HepG2 (cell line): ENCODE measurements around the gene ARHGEF10L. TPM values are rescaled to one million over a fixed set of nuclear protein-coding genes. Genes with fewer than 3 reads are reported as not detected.

ENCODE experiments used
- ATAC-seq: fragments of 200-7000 bp; cut with Tn5 transposase; 3 replicates; pipeline ENCODE4 v1.9.1; 2020; ENCODE audit warnings: mild to moderate bottlenecking, moderate library complexity
- BruUV-seq: library from RNA; stranded (reverse); fragments of 400-500 nt; replicated peaks from 2 replicates; lab custom pipeline; 2021; lab: Mats Ljungman, UMichigan
- CTCF ChIA-PET: fragments of 300-600 bp; formaldehyde crosslinking; extraction: SDS; loops from one replicate; lab custom pipeline; 2021; ENCODE audit warnings: low total read pairs, inconsistent platforms, low intra/inter-chr PET ratio; lab: Yijun Ruan, JAX
- POLR2A ChIA-PET: fragments of 350-600 bp; sonication (Branson Sonifier 250); formaldehyde crosslinking; loops from one replicate; lab custom pipeline; 2020; ENCODE audit warnings: antibody characterized with exemption, inconsistent platforms; lab: Yijun Ruan, JAX
- DNase-seq: peaks from one replicate; pipeline ENCODE4 v3.0.0-alpha.2; 2015; ENCODE audit warnings: low spot score
- FAIRE-seq: peaks from 3 replicates; lab custom pipeline; 2011; peaks lifted over from hg19 to GRCh38; lab: Jason Lieb, UNC
- H2AFZ ChIP-seq: one replicate; pipeline ENCODE4 v1.6.1; 2011; ENCODE audit warnings: low read length, inconsistent platforms
- H3K27ac ChIP-seq: fragments of 300-600 bp; 3 replicates; pipeline ENCODE4 v1.8.0; 2011; ENCODE audit warnings: mixed run types, mild to moderate bottlenecking, mixed read lengths, low read length, inconsistent platforms; ENCODE audit not compliant: insufficient read depth; ENCODE audit errors: extremely low read length
- H3K27me3 ChIP-seq, 2 experiments: fragments of 200-600 bp in 1 of 2; 2 replicates in 1 of 2; 3 replicates in 1 of 2; pipeline versions ENCODE4 v1.6.0 to v1.8.0; 2011; ENCODE audit warnings: low read length in 2 of 2, mild to moderate bottlenecking in 2 of 2, moderate library complexity in 2 of 2, inconsistent platforms in 1 of 2; ENCODE audit not compliant: insufficient read depth in 2 of 2, control insufficient read depth in 1 of 2
- H3K36me3 ChIP-seq, 2 experiments: fragments of 200-600 bp in 1 of 2; replicated peaks in 1 of 2; 2 replicates in 1 of 2; 3 replicates in 1 of 2; pipeline versions ENCODE4 v1.5.1 to v1.8.0; 2011; ENCODE audit warnings: low read length in 2 of 2, inconsistent platforms in 1 of 2; ENCODE audit not compliant: insufficient read depth in 2 of 2, control insufficient read depth in 1 of 2
- H3K4me1 ChIP-seq: 2 replicates; pipeline ENCODE4 v1.5.1; 2012; ENCODE audit warnings: low read length, inconsistent platforms; ENCODE audit not compliant: insufficient read depth
- H3K4me2 ChIP-seq: 2 replicates; pipeline ENCODE4 v1.6.0; 2011; ENCODE audit warnings: low read depth, low read length, inconsistent platforms
- H3K4me3 ChIP-seq, 3 experiments: fragments of 200-600 bp in 1 of 3; sonication (generic), shearing (Covaris generic) in 1 of 3; replicated peaks in 1 of 3; 2 replicates each; pipeline ENCODE4 v1.5.1; 2011 to 2016; ENCODE audit warnings: low read length in 3 of 3, inconsistent platforms in 2 of 3, low read depth in 2 of 3, mild to moderate bottlenecking in 2 of 3, control low read depth in 1 of 3, mixed read lengths in 1 of 3; ENCODE audit not compliant: insufficient read depth in 1 of 3
- H3K79me2 ChIP-seq: one replicate; pipeline ENCODE4 v1.6.1; 2011; ENCODE audit warnings: low read length, inconsistent platforms; ENCODE audit not compliant: insufficient read depth
- H3K9ac ChIP-seq: 2 replicates; pipeline ENCODE4 v1.6.0; 2011; ENCODE audit warnings: mild to moderate bottlenecking, low read depth, low read length, inconsistent platforms; ENCODE audit not compliant: insufficient read depth
- H3K9me3 ChIP-seq: 2 replicates; pipeline ENCODE4 v1.5.1; 2012; ENCODE audit warnings: mild to moderate bottlenecking, low read length
- H4K20me1 ChIP-seq: 2 replicates; pipeline ENCODE4 v1.6.0; 2011; ENCODE audit warnings: inconsistent platforms, mild to moderate bottlenecking, low read length, moderate library complexity; ENCODE audit not compliant: insufficient read depth
- CC2D1A ChIP-seq: sonication (generic); formaldehyde crosslinking; IDR thresholded peaks from 2 replicates; pipeline ENCODE4 v1.8.1; 2023; ENCODE audit warnings: mild to moderate bottlenecking, missing genetic modification reagents
- DMTF1 ChIP-seq: sonication (generic); formaldehyde crosslinking; IDR thresholded peaks from 2 replicates; pipeline ENCODE4 v1.4.0; 2020; ENCODE audit warnings: mild to moderate bottlenecking, missing genetic modification reagents
- GPBP1L1 ChIP-seq: sonication (generic); formaldehyde crosslinking; IDR thresholded peaks from 2 replicates; pipeline ENCODE4 v1.5.0; 2020; ENCODE audit warnings: mild to moderate bottlenecking, missing genetic modification reagents
- HOXA5 ChIP-seq: sonication (generic); formaldehyde crosslinking; IDR thresholded peaks from 2 replicates; pipeline ENCODE4 v1.4.0; 2020; ENCODE audit warnings: missing genetic modification reagents
- KMT2B ChIP-seq: IDR thresholded peaks from 2 replicates; pipeline ENCODE4 v1.6.1; 2016; ENCODE audit warnings: missing genetic modification reagents, missing compliant biosample characterization
- SUZ12 ChIP-seq: fragments of 150-350 bp; IDR thresholded peaks from 2 replicates; pipeline ENCODE4 v1.6.1; 2014; ENCODE audit warnings: low read depth, low read length
- TEAD2 ChIP-seq: sonication (generic); formaldehyde crosslinking; IDR thresholded peaks from 2 replicates; pipeline ENCODE4 v1.9.0; 2021; ENCODE audit warnings: missing genetic modification reagents
- THRA ChIP-seq: sonication (generic); formaldehyde crosslinking; IDR thresholded peaks from 2 replicates; pipeline ENCODE4 v1.4.0; 2020; ENCODE audit warnings: missing genetic modification reagents, borderline replicate concordance
- ZNF549 ChIP-seq: sonication (generic); formaldehyde crosslinking; IDR thresholded peaks from 2 replicates; pipeline ENCODE4 v1.5.0; 2020; ENCODE audit warnings: missing genetic modification reagents
- ZNF556 ChIP-seq: sonication (generic); formaldehyde crosslinking; IDR thresholded peaks from 2 replicates; pipeline ENCODE4 v1.4.0; 2020; ENCODE audit warnings: mild to moderate bottlenecking, missing genetic modification reagents, borderline replicate concordance
- ZNF580 ChIP-seq: IDR thresholded peaks from 2 replicates; pipeline ENCODE4 v1.6.1; 2016; ENCODE audit warnings: low read depth, borderline replicate concordance
- ZNF720 ChIP-seq: sonication (generic); formaldehyde crosslinking; IDR thresholded peaks from 2 replicates; pipeline ENCODE4 v1.4.0; 2020; ENCODE audit warnings: missing genetic modification reagents
- WGBS: methylation state at CpG from one replicate; pipeline ENCODE4 v1.1.6; 2017; ENCODE audit warnings: low lambda C conversion rate; 5-methylcytosine and 5-hydroxymethylcytosine counted together
- in situ Hi-C: cut with HindIII; loops from 2 replicates; pipeline ENCODE4 v1.10.0; 2017; ENCODE audit warnings: low pct_unique_long_range_greater_than_20kb; ENCODE audit not compliant: extremely low pct_ligation_motif_present
- intact Hi-C: fragments of 100-400 bp; cut with micrococcal nuclease; formaldehyde crosslinking; loops from one replicate; pipeline ENCODE4 v1.10.0; 2022; ENCODE audit not compliant: unreplicated experiment
- polyA plus RNA-seq, 8 experiments: library from polyadenylated mRNA; depleted of rRNA in 3 of 8; stranded (reverse) in 7 of 8; unstranded in 1 of 8; fragments of >200 nt; fragmentation: Illumina TruSeq in 4 of 8; extraction: Trizol in 4 of 8; gene quantifications; 2 replicates each; pipeline versions ENCODE4 v1.2.1 to v1.2.3, GENCODE V29; 2011 to 2016; ENCODE audit warnings: low read depth in 4 of 8, missing spikeins in 1 of 8, mixed read lengths in 1 of 8; ENCODE audit not compliant: insufficient read depth in 1 of 8
- total RNA-seq, 5 experiments: library from RNA; depleted of rRNA; stranded (reverse); fragments of >200 nt; fragmentation: Illumina TruSeq; extraction: Trizol; gene quantifications; 2 replicates each; pipeline ENCODE4 v1.2.3, GENCODE V29; 2016; ENCODE audit warnings: low read depth in 1 of 5

ARHGEF10L gene
- total and polyA plus RNA-seq, 2 of the 13 experiments (the other 11 are each of a cell fraction or from before 2014, with no cell fraction given), result 46.5 to 78.3 TPM

GRCh38 chr1:17510138-17510537 is 29.4 kb upstream of the ARHGEF10L start:
- ChIA-PET POLR2A (no interaction called here), CTCF (no interaction called here)
- Histone ChIP-seq H2AFZ (no peak overlapping the region), H3K36me3 (no peaks in the 10 kb centered on the region), H3K27ac (no peak overlapping the region), H3K9ac (no peak overlapping the region), H4K20me1 (no peaks in the 10 kb centered on the region), H3K79me2 (no peaks in the 10 kb centered on the region), H3K4me3 (no peak overlapping the region), H3K9me3 (no peaks in the 10 kb centered on the region), H3K4me2 (no peak overlapping the region), H3K4me1 (peaks cover 5% of the 10 kb centered on the region; the same call in 1 of the 2 replicates), H3K27me3 (peaks cover 0 to 4% of the 10 kb centered on the region in 2 experiments; a peak in 2 of 5 replicates)
- ATAC-seq (no peak), FAIRE-seq (no peak), DNase-seq (no peak)
- TF ChIP-seq CC2D1A (no peak), TEAD2 (CRISPR knock-in tag) (no peak), SUZ12 (no peak), ZNF549 (no peak), DMTF1 (CRISPR knock-in tag) (no peak), ZNF556 (CRISPR knock-in tag) (no peak), KMT2B (CRISPR knock-in tag) (no peak), ZNF580 (CRISPR knock-in tag) (no peak), GPBP1L1 (CRISPR knock-in tag) (no peak), HOXA5 (CRISPR knock-in tag) (no peak), ZNF720 (CRISPR knock-in tag) (no peak), THRA (CRISPR knock-in tag) (no peak)
- WGBS, result 48% methylated on average over 3 of the region's 3 CpGs
- in situ Hi-C loops (no loop called here), intact Hi-C loops (no loop called here)
- BruUV-seq, result no TSS peak
